HG02798 (cell line): ENCODE data around the gene RNF220.

ENCODE experiments used
- ATAC-seq: cut with Tn5 transposase; IDR thresholded peaks from one replicate; pipeline ENCODE4 v1.9.1; 2021; ENCODE audit warnings: mild to moderate bottlenecking; ENCODE audit not compliant: unreplicated experiment, poor library complexity

Gene RNF220

DNA sequence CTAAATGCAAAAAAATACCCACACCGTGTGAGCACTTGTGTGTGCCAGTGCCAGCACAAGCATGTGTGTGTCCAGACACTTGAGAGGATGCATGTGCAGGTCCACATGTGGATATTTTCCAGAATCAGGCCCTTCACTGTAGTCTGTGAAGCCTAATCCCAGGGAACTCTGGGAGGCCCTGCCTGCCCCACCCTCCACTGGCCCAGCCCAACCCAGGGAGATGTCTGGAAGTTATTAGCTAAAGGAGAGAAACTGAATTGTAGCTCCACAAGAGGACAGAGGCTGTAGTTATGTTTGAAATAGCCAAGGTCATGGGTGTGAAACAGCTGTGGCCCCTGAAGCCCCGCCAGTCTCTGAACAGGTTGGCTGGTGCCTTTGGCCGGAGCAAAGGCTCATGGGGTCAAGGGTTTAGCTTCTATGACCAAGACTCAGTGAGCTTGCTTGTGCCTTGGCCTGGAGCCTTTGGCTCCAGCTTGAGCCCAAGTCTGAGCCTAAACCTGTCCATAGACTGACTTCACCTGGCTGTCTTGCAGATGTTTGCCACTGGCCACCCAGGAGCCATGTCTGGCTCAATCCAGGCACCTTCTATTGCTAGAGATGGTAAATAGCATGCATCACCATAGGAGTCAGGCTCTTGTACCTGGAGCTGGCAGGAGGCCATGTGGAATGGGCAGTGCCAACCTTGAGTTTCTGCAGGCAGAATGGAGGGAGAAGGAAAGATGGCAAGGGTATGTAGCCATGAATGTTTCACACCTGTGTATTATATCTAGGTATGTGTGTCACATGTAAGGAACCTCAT, 199.3 kb downstream of the RNF220 start:
- no peak for ATAC-seq

DNA sequence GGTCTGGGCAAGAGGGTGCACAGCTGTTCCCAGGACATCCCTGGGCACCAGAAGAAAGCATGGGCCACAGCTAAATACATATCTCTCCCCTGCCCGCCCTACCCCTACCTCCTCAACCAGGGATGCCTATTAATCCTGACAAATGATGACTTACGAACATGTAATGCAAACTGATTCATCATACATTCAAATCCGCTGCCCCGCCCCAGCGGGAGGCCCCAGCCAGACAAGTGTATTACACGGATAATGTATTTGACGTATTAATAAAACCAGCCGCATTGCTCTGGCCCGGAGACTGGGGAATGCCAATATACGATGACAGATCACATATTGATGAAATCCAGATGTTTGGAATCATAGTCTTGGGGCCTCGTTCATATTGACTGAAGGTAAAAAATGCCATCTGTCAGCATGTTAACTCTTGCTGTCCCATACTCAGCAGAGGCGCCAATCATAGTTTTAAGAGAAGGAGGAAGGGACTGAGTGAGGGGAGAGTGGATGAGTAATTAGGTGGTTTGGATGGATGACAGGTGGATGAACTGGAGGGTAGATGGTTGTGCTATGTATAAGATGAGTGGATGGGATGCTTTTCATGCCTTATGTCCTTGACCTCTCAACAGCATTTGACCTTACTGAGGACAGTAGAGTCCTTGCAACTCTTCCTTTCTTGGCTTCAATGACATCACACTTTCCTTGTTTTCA, 201.0 kb downstream of the RNF220 start:
- ATAC-seq, result no peak

DNA sequence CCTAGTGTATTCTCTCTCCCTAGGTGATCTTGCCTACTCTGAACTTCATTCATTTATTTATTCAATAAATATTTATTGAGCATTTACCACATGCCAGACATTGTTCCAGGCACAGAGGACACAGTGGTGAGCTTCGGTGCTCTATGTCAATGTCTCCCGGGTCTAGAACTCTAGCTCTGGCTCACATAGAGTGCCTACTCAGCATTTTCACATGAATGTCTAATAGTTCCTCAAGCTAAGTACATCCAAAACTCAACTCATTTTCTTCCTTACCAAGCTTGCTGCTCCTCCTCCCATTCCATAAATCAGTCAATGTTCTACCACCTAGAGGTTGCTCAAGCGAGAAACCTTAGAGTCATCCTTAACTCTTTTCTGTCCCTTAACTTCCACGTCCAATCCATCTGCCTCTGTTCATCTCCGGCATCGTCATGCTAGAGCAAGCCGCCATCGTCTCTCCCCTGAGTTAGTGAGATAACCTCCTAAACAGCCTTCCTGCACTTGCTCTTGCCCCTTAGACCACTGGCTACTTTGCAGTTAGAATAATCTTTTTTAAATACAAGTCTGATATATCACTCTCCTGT, 201.7 kb downstream of the RNF220 start:
- ATAC-seq, result no peak

DNA sequence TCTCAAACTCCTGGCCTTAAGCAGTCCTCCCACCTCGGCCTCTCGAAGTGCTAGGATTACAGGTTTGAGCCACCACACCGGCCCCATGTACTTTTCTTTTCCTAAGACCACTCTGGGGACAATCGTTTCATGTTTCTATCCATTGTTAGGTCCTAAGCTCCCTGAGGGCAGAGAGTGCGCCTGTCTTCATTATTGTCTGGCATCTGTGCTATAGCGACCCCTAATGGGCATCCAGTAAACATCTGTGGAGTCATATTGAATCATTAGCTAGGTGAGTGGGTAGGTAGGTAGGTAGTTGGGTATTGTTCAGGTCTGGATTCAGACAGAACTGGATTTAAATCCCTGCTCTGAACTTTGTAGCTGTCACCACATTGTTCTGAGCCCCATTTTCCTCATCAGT, 203.1 kb downstream of the RNF220 start:
- no peak for ATAC-seq

DNA sequence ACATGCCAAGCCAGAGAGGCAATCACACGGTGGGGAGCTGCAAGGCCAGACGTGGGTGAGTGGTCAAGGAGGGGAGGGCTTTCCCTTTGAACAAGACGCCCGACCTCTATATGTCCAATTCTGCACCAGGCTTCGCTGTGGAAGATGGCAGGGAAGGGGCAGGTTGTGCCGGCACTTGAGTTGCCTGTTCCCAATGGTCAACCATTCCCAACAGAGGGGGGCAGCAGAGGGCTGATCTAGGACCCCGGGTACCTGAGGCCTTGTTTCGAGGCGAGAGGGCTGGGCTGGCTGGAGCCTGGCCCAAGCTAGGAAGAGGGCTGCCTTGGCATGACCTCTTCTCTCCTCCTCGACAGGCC, 204.3 kb downstream of the RNF220 start:
- no peak for ATAC-seq

DNA sequence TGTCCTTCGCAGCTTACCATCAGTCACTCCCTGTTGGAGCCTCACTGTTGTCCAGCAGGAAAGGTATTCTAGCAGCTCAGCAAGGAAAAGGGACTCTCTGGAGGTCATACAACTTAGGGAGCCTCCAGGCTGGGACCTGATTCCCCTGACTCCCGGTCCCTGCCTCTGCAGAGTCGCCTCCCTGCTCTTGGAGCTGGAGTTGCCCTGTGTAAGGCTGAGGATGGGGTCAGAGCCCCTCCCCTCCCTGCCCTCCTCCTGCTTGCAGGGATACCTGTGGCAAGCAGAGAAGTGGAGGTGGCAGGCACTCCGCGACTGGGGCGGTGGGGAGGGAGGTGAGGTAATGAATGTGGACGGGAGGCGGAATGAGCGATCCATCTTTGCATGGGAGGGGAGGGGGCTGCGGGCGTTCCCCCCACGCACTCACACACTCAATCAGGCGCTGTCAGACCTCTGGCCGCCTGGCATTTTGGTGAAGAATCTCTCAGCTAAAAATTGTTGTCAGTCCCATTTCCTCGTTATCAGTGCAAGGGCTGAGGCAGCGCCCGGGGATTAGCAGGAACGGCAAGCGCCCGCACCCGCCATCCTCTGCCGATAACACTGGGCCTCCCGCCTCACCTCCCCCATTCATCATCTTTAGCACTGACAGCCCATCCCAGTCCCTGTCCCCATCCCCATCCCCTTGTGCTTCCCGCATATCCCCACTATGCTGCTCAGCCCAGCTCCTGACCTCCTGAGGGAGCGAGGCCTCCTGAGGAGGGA, 204.9 kb downstream of the RNF220 start:
- ATAC-seq, result no peak

DNA sequence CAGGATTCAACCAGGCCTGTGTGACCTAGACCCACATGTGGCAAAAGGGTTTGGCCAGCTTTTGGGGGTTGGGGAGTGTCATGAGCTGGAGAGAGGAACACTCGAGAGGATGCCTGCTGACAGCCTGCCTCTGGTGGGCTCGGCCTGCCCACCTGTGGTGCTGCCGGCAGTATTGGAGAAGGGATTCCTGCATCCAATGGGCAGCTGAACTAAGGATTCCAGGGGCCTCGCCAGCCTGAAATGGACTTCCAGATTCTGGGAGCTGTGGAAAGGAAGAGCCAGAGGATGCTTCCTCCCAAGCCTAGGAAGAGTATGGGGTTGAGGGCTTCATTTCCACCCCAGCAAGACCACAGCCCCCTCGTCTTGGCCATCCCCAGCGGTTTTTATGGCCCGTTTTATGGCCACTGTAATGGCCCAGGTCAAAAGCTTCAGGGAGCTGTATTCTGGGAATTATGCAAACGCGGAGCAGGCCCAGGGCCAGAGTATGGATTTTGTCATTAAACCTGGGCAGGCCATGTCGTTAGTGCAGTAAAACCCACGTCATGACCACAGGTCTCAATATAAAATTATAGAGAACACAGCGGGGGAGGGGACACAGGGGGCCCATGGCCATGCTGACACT, 205.6 kb downstream of the RNF220 start:
- no peak for ATAC-seq

DNA sequence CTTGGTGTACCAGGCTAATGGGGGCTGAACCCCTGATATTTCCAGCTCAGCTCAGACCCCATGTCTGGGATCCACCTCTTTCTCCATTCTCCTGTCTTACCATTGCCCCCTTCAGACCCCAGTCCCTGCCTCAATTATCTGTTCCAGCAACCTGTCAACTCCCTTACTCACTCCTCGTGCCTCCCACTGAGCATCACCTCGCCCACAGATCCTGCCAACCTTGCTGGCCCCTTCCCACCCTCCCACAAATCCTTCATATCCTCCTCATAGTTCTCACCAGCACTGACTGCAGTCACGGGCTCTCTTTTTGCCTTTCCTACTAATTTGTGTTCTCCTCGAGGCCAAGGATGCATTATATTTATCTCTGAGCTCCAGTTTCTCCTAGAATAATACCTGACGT, 206.4 kb downstream of the RNF220 start:
- ATAC-seq, result no peak

DNA sequence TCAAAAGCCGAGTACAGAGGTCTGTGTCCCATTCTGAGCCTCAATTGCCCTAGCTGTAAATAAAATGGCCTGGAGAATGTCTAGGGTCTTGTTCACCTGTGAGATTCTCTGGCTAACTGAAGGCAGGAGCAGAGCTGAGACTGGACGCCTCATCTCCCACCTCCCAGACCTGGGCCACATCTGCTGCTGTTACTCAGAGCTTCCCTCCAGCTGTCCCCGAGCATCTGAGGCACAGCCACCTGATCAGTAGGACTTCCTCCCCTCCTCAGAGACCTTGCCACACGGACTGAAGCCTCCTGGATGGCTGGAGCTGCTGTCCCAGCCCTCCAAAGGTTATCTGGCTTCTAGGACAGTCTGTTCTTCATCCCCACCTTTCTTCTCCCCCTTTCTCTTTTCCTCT, 206.8 kb downstream of the RNF220 start:
- ATAC-seq, result no peak

DNA sequence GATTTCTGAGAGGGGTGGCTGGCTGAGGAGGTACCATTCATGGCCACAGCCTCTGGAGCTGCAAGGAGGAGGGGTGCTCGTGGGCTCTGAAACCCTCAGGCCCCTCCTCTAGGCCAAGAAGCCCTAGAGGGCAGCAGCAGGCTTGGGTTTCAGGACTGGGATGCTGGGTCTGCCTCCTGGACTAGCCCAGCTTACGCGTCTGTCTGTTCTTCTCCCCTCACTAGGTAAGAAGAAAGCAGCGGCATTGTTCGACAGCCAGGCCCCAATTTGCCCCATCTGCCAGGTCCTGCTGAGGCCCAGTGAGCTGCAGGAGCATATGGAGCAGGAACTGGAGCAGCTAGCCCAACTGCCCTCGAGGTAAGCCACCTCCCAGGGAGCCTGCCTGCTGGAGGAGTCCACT, 208.9 kb downstream of the RNF220 start:
- ATAC-seq, result no peak

DNA sequence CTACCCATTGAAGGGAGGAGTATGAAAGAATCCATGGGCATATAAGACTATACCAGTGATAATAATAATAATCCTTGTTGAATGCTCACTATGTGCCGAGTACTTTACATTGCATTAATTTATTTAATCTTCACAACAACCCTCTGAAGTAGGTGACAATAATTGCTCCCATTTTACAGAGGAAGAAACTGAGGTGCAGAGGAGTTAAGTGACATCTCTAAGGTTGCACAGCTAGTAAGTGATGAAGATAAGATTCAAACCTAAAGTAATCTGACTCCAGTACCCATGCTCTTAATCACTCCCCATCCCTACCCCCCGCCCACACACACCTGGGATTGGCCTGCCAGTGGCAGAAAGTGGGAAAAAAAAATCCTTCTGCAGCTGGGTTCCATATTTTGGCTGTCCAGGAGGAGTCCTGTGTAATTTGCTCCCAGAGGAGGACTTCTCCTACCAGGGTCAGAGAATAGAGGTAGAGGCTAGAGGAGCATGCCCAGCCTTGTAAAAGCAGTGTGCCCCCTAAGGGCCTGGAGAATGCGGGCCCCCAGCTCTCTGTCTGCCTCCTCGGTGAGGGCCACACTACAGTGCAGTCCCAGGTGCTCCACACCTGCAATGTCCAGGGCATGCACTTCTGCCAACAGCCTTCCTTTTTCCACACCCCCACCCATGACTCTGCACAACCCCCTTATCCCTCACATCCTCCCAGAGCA, 211.4 kb downstream of the RNF220 start:
- ATAC-seq, result no peak

DNA sequence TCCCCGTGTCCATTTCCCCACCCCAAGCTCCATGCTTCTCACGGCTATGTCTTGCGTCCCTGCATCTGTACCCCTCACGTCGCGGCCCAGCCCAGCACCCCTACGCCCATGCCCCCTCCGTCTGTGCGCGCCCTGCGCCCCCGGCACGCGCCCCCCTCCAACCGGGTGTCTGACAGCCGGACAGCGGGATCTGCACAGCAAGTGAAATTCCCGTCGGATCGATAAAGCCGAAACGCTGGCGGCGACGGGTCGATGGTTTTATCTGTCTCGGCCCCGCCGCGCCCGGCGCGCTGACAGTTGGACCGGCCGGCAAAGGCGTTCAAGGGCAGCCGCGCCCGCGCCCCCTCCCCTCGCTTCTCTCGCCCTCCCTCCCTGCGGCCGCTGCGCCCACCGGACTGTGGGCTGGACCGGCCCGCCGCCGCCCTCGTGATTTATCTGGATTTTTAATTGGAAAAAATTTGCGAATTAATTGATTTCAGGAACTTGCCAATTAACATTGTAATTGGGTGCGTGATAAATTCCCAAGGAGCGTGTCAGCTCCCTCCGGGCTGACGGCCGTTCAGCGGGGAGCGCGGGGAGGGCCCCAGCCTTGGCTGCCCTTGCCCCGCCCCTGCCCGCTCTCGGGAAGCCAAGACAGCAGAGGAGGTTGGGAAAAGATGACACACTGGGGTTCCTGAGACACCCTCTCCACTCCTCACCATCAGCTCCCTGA, 212.1 kb downstream of the RNF220 start:
- ATAC-seq, result no peak

DNA sequence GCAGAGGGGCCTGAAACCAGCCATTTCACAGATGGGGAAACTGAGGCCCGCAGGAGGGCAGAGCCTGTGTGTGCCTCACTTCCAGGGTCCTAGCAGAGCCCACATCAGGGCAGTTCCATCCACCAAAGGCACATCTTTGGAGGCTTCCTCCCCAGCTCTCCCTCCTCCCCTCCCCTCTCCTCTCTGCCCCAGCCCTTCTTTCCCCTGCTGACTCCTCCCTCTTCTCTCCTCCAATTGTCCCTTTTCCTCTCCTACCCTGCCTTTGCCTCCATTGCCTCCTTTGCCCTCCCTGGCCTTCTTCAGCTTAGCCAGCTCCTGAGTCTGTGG, 212.6 kb downstream of the RNF220 start:
- ATAC-seq, result no peak

DNA sequence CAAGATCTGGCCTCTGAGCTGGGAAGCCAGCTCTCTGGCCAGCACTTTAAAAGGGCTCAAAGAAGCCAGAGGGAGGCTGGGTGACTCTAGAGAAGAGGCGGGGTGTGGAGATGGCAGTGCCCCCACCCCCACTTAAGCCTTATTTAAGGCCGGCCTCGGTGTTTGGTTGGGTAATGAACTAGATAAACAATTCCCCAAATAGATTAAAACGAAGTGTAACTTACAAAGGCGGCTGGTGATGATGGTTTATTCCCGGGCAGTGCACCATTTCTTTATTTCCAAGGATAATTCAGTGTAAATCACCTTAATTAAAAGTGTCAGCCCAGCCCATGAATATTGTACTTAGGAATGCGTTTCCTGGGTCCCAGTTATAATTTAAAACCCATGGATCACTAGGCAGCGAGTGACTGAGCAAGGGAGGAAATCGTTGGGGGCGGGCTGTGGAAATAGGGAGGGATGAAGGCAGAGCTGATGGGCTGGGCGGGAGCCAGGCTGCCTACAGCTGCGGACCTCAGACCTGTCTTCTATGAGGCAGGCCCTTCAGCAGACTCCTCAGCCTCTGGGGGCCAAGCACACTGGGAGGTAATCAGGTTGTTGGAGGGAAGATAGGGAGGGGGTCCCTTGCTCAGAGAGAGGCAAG, 214.3 kb downstream of the RNF220 start:
- no peak for ATAC-seq

DNA sequence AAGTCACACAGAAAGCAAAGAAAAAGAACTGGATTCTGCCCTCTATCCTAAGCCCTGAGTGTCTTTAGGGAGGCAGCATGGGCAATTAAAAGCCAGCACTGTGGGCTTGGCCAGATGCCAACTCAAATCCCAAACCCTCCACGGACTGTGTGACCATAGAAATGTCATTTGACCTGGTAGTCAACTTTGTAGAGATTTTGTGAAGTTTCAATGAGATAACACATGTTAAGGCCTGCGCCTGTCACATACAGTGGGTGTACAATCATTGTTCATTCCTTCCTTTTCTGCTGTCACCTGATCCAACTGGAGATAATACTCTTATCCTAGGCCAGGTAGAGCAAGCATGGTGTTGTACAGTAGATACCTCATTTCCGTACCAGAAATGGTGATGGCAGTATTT, 215.0 kb downstream of the RNF220 start:
- ATAC-seq, result no peak

DNA sequence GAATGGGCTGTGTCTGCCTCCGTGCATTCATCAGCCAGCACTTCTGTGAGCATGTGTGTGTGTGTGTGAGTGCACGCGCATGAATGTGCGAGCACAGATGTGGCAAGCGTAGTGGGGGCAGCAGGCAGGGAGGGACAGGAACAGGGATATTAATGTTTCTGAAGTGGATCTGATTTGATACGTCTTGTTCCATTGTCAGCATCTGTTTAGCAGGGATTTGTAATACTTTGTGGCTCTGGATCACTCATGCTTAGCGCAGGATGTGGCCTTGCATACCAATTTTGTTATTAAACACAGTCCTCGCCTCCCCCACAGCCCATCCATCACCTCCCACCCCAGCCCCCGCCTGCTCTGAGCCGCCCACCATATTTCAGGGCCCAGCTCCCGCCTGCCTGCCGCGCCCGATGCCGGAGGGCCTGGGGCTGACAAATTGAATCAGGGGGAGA, 216.8 kb downstream of the RNF220 start:
- ATAC-seq, result no peak

DNA sequence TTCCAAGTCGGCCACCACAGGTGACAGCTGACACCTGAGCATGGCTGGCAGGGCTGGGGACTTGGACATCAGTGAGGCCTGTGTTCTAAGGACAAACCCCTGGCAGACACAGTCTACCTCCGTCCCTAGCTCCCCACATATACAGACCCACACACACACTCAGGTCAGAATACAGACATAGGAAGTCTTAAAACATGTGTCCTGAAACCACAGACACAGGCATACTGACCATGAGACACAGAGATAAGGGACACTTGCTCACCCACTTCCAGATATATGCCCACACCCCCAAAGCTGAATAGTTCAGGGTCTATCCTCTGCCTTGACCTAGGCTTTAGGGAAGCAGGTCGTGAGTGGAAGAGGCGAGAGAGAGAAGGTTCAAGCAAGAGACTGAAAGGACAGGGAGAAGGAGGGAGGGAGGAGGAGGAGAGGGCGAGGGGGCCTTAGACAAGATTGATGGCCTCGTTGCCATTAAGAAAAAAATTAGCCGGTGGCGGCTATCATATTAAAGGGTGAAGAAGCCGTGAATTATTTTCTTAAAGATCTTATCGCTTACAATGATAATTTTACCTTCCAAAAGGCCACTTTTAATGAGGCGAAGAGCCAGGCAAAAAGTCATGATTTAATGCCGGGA, 219.3 kb downstream of the RNF220 start:
- ATAC-seq, result no peak

DNA sequence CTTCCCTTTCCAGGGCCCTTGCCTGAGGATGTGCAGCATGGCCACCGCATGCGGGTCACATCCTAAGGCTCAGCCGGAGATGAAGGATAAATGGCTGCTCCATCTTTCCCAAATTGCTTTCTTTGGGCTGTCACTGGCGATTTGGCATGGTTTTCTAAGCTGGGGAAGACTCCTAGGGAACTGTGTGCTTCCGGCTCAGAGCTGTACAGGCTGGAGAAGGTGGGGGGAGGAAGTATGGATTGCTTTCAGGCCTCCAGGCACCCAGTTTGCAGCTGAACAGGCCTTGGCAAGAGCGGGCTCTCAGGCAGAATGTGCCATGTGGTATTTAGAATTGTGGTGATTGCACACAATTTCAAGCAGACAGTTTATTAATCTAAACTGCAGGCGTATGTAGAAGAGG, 220.3 kb downstream of the RNF220 start:
- no peak for ATAC-seq
